Epidermal melanocyte (primary cell): ENCODE data around the gene GPR85.
"Not testable (repeated sequence)": the region's sequence is repeated elsewhere in the genome, so short reads cannot be mapped to it uniquely, and the experiment has no call there.

Experiments used
- DNase-seq: peaks from one replicate; pipeline ENCODE4 v3.0.0; 2011; ENCODE audit warnings: low spot score; ENCODE audit not compliant: insufficient read length

Gene GPR85, protein sequence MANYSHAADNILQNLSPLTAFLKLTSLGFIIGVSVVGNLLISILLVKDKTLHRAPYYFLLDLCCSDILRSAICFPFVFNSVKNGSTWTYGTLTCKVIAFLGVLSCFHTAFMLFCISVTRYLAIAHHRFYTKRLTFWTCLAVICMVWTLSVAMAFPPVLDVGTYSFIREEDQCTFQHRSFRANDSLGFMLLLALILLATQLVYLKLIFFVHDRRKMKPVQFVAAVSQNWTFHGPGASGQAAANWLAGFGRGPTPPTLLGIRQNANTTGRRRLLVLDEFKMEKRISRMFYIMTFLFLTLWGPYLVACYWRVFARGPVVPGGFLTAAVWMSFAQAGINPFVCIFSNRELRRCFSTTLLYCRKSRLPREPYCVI

GRCh38 chr7:113086431-113086888 is at the start of gene GPR85:
TSS of gene GPR85 (minus strand) at chr7:113086827. CDS start at chr7:113084721, 2,106 bp downstream.
- DNase-seq = peak; percentile 44

DNA sequence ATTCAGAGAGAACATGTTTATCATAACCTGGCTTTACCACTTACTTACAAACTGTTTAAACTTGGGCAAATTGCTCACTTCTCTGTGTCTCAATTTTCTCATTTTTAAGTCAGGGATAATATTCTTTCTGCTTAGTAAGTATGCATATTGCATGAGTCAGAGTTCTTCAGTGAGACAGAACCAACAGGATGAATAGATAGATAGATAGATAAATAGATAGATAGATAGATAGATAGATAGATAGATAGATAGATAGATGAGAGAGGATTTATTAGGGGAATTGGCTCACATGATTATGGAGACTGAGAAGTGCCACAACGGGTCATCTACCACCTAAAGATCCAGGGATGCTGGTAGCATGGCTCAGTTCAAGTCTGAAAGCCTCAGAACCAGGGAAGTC is 47.4 kb upstream of the GPR85 start:
- no peak for DNase-seq

DNA sequence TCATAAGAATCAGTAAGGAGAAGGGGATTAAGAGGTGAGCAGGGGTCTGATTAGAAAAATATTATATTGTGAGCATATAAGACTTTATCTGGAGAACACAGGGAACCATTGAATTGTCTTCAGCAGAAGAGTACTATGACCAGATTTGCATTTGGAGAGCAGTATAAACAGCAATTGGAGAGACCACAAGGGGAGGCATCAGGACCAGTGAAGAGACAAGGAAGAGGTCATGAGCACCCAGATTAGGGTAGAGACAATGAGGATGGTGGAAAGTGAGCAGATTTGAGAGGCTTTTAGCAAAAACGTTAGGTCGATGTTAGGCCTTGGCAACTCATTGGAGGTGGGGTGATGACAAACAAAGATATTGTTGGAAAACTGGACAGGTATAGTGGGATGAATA is 44.7 kb upstream of the GPR85 start:
- DNase-seq = no peak

DNA sequence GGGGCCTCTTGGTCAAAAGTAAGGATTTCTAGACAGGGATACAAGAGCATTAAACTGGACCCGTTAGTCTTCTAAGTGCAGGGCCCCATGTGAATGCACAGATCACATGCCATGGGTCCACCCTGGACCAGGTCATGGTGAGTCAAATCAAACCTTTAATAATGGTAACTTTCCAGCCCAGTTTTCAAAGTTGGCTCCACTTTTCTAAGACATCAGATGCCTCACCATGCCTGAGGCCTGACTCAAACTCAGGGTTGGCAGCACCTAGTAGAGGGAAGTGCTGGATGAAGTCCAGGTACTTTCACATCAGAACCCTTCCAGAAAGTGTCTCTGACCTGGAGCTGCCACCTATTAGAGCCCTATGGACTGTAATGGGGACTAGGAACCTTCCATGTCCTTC is 41.4 kb upstream of the GPR85 start:
- DNase-seq = no peak

DNA sequence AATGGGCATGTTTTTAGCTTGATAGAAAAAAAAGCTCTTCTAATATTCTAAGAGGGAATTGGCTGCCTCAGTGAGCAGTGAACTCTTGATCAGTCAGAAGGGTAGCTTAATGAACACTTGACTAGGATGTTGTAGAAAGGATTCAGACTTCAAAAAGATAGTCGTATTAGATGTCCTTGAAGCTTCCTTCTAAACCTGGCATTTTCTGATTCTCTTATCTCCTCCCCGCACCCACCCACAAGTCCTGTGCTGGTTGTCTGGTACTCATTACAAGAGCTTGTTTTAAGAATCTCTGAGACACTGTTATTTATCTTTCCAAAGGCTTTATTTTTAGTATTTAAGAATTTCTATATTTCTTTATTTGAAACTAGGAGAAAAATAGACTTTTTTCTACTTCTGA is 39.1 kb upstream of the GPR85 start:
- DNase-seq = no peak

DNA sequence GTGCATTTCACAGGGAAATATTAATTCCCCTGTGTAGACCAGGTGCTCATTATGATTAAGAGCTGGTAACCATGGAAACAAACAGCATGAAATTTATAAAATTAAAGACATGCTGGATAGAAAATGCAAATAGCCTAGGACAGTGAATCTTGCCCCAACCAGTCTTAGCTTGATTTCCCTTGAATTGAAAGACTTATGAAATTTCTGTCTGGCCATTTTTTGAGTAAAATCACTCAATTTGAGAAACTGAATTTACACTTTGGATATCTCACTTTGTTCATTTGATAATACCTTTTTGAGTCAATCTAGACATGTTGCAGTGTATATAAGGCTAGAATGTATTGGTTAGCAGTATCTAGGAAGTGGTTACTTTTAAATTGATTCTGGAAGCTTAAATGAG is 36.1 kb upstream of the GPR85 start:
- DNase-seq = no peak

GRCh38 chr7:113120647-113121046 is 34.0 kb upstream of the GPR85 start:
- DNase-seq = no peak

- no peak for DNase-seq
Measured at GRCh38 chr7:113119429-113119828, 32.8 kb upstream of the GPR85 start.

- peak; percentile 74 for DNase-seq
Measured at GRCh38 chr7:113118074-113118959, 31.7 kb upstream of the GPR85 start, which contains the start of gene SMIM30. TSS of gene SMIM30 (minus strand) at chr7:113118554. CDS start at chr7:113117578, 976 bp downstream.

- DNase-seq = not testable (repeated sequence)
Measured at GRCh38 chr7:113117374-113117774, 30.7 kb upstream of the GPR85 start.

DNA sequence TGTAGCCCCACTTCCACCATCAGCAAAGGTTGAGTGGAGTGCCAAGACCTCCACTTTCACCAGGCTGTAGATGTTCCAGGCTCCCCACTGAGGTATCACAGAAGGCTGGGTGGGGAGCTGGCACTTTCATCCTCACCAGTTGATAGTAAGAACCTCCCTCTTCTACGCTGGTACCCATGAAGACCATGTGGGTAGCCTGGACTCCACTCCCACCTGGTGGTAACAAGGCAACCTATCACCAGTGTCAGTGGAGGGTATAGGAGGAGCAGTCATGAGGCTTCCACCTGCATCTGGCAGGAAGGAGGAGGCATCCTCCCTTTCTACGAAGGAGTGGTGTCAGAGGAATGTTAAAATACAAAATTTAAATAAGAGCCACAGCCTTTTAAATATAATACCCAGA is 27.3 kb upstream of the GPR85 start:
- no peak for DNase-seq

- no peak for DNase-seq
Measured at GRCh38 chr7:113109718-113110117, 23.1 kb upstream of the GPR85 start.

GRCh38 chr7:113100121-113100603 is 13.5 kb upstream of the GPR85 start:
- DNase-seq = no peak

DNA sequence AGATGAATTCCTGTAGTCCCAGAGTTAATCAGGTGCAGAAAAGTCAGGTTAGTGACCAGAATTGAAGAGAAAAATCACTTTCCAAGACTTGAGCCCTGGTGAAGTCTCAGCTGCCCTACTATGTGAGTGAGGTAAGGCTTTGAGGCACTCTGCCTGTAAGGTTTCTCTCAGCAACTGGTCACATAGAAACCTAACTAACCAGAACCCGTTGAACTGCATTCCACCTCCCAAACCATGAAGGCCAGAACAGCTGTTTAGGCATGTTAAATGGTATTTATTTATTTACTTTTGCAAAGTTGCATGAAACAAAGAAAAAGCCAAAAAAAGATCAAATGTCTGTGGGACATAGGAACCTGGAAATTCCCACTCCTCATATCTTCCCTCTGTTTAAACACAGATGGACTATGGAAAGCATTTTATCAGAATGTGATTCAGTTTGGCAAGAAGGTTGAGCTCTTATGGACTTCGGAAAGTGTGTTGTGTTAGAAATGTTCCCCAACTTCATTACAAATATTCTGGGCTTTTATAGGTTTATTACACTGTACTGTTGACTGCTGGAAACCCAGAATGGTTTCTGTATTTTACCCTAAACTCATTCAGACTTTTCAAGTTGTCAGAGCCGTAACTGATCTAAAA is 12.8 kb upstream of the GPR85 start:
- DNase-seq = no peak

- DNase-seq = no peak
Measured at GRCh38 chr7:113094517-113095249, 8.1 kb upstream of the GPR85 start.

DNA sequence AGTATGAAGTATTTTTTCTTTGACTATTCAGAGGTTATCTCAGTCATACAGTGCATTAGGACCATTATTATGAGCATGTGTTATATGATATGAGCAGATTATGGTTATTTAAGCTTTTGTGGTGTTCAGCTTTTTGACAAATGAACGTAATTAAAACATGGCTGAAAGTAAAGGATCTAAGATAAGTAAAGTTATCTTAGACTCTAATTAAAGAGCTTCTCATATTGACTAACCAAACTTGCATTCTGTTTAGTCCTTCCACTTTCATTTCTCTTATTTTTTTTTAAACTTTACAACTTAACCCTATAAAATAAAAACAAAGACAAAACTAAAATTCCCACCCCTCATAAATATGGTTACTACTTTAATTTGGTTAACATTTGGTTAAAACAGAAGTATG is 6.9 kb upstream of the GPR85 start:
- no peak for DNase-seq

DNA sequence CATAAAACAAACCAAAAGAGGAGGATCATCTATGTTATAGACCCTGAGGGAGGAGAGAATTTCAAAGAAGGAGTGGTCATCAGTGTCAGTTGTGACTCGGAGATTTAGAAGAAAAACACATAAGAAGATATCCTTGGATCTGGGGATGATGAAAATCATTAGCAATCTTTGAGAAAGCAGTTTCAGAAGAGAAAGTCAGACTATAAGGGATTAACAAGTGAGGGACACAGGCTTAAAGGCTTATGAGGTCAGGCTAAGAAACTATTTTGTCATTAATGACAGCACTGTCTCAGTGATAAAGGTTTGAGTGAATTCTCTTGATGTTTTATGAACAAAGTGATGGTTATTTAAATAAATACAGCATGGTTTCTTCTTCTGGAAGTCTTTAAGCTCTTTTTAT is 6.1 kb upstream of the GPR85 start:
- DNase-seq = no peak

DNA sequence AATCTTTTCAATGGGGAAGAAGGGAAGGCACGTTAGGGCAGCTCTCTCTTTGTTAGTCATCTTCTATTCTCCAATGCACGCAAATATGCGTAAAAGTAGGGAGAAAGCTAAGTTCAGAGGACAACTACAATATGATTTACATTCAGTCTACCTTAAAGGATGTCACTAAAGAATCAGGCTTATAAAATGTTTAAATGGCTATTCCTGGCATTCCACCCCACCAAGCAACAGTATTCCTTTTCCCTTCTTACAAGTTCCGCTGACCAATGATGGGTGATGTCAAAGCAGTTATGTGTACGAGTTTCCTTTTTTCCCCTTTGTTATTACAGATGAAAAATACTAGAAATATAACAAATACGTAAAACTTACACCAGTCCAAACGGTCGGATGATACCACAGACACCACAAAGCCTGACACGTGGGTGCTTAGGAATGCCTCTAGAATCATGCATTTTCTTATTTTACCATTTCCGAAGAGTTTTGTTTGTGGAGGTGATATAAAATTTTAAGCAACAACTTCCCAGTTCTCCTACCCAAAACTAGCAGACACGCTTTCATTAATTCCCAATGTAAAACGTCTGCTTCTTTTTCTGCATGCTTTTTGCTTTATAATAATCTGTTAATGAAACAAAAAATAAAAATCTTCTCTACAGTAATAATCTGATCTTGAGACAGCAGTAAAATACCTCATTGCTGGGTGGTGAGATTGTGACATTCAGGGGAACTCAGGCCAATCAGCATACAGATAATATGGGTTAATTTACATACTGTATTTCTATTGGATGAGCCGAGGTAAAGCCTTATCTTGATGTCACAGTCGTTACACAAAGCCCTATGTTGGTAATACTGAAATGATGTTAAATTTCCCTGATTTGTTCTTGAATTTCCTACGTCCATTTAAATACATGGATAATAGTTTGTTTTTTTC is 708 bp upstream of the GPR85 start:
- DNase-seq = peak; percentile 78

DNA sequence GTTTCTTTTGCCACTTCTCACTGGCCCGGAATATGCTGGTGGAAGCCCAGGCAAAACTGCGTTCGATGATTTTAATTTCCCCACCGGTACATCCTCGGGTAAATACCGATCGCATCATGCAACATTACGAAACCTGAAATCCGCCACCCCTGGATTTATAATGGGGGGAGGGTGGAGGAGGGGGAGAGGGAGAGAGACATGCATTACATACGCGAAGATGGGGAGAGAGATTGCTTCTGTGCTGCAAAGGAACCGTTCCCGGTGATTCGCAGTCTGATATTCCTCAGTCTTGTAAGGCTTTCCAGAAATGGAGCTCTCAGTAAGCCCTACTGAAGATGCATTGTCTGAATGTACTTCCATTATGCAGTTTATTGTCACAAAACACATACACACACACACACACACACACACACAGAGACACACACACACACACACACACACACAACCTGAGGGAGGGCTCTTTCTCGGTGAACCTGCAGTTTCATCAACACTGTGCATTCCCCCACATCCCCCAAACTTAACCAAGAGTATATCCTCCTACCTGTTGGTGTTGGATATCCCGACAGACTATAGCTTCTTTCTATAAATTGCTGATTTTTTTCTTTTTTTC is 741 bp downstream of the GPR85 start:
- no peak for DNase-seq
